ENCODE measurements around the gene KIAA0586. TPM values are rescaled to one million over a fixed set of nuclear protein-coding genes. Genes with fewer than 3 reads are reported as not detected.

KIAA0586 gene
- total RNA-seq, 4 donors from 2014 or later, result 9.6 to 16.8 (median 13.9) TPM

DNA sequence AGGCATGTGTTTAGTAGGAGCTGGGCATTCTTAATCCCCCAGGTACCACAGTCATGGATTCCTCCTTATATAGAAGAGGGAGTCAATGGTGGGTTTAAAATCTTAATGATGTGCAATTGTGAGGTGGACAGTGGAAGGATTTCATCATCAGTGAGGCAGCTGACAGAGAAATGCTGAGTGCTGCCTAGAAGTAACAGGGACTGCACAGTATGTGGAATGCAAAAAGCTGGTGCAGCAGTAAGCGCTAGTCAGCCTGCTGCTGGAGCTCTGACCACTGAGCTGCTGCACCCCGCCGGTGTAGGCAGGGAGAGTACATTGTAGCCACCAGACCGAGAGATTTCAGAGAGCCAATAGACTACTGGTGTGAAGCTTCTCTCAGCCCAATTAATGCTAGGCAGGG lies 129.7 kb downstream of the KIAA0586 start:
- Histone ChIP-seq H3K27me3 (no peaks in the 10 kb centered on the region), H3K9me3 (no peaks in the 10 kb centered on the region), H3K4me3 (no peak overlapping the region), H3K36me3 (no peaks in the 10 kb centered on the region), H3K4me1 (no peaks in the 10 kb centered on the region), H3K27ac (no peak overlapping the region)
- TF ChIP-seq, protein P1, sequence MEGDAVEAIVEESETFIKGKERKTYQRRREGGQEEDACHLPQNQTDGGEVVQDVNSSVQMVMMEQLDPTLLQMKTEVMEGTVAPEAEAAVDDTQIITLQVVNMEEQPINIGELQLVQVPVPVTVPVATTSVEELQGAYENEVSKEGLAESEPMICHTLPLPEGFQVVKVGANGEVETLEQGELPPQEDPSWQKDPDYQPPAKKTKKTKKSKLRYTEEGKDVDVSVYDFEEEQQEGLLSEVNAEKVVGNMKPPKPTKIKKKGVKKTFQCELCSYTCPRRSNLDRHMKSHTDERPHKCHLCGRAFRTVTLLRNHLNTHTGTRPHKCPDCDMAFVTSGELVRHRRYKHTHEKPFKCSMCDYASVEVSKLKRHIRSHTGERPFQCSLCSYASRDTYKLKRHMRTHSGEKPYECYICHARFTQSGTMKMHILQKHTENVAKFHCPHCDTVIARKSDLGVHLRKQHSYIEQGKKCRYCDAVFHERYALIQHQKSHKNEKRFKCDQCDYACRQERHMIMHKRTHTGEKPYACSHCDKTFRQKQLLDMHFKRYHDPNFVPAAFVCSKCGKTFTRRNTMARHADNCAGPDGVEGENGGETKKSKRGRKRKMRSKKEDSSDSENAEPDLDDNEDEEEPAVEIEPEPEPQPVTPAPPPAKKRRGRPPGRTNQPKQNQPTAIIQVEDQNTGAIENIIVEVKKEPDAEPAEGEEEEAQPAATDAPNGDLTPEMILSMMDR (IDR thresholded peaks at IDR 0.05), result no peak
- TF ChIP-seq POLR2A (IDR thresholded peaks at IDR 0.05), result no peak
- no peak for DNase-seq
- intact Hi-C loops (cut with DNase I), result no loop called here
- 82 to 87% methylated on average over 4 of the region's 4 CpGs for WGBS, 2 donors

- Histone ChIP-seq H3K4me3 (no peak overlapping the region), H3K27me3 (no peaks in the 10 kb centered on the region), H3K4me1 (no peaks in the 10 kb centered on the region), H3K9me3 (no peaks in the 10 kb centered on the region), H3K36me3 (no peaks in the 10 kb centered on the region), H3K27ac (no peak overlapping the region)
- intact Hi-C loops (cut with DNase I), result no loop called here
- no peak for TF ChIP-seq POLR2A (IDR thresholded peaks at IDR 0.05)
- TF ChIP-seq, protein P1 (IDR thresholded peaks at IDR 0.05), result no peak
- no peak for DNase-seq
- WGBS, 2 donors, result 50 to 53% methylated on average over 3 of the region's 3 CpGs
These were observed 132.7 kb downstream of the KIAA0586 start for GRCh38 chr14:58560208-58560607.

DNA sequence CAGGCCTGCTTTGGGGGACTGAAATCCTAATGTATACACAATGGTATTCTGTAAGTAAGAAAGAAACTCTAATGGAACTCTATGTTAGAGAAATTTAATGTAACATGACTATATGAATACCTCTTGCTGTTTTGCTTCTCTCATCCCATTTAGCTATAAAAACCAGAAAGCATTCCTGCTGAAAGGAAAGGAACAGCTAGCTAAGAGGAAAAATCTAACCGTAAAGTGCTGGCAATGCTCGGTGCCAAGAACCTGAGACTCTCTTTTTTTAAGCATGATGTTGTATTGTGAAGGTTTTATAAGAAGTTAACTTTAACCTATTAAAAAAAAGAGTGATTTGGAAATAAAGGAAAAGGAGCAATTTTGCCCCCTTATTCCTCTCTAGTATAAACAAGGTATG lies 134.6 kb downstream of the KIAA0586 start:
- H3K27me3 ChIP-seq, result no peaks in the 10 kb centered on the region
- TF ChIP-seq POLR2A (IDR thresholded peaks at IDR 0.05), result no peak
- TF ChIP-seq, protein P1 (IDR thresholded peaks at IDR 0.05), result no peak

DNA sequence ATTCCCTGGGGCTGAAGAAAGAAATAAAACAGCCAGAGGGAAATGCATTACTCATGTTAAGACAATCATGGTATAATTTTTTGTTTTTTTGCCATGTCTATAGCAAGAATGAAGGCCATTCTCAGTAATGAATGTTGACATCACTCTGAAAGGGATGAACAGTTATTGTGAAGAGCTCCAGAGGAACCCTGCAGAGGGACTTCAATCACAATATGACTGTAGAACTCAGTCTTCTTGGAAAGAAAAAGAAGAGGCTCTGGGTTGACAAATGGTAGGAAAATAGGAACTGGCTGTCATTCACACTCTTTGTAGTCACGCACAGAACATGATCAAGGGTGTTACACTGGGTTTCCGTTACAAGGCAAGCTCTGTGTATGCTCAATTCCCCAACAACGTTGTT lies 136.5 kb downstream of the KIAA0586 start:
- intact Hi-C loops (cut with DNase I), result no loop called here

More for the DNA sequence above, 134.6 kb downstream of the KIAA0586 start:
- intact Hi-C loops (cut with DNase I), result no loop called here
- no peak overlapping the region for H3K27ac ChIP-seq
- H3K36me3 ChIP-seq, result no peaks in the 10 kb centered on the region
- no peak overlapping the region for H3K4me3 ChIP-seq
- H3K9me3 ChIP-seq, result no peaks in the 10 kb centered on the region
- H3K4me1 ChIP-seq, result no peaks in the 10 kb centered on the region
- no peak for DNase-seq
- 70 to 79% methylated on average over 2 of the region's 2 CpGs for WGBS, 2 donors

DNA sequence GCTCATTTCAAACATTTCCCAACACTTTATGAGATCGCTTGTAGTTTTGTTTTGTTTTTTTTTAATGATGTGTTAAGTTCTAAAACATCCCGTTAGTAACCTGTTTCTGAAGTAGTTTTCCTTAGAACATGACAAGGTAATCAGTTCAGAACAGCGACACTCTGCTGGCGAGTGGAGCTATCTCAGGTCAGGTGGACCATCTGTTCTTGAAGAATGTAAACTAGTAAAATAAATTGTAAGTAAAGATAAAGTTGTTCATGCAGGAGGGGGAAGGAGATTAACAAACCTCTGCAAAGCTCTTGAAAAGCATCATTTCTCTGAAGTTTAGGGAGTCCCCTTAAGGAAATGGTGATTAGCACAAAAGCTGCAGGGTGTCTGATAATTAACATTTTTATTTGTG lies 138.3 kb downstream of the KIAA0586 start:
- TF ChIP-seq POLR2A (IDR thresholded peaks at IDR 0.05), result no peak
- TF ChIP-seq, protein P1 (IDR thresholded peaks at IDR 0.05), result no peak
- no peak for DNase-seq
- 66 to 67% methylated on average over 4 of the region's 4 CpGs for WGBS, 2 donors
- no peaks in the 10 kb centered on the region for H3K27me3 ChIP-seq
- H3K4me3 ChIP-seq, result no peak overlapping the region
- intact Hi-C loops (cut with DNase I), result no loop called here
- no peaks in the 10 kb centered on the region for H3K9me3 ChIP-seq
- no peaks in the 10 kb centered on the region for H3K36me3 ChIP-seq
- no peaks in the 10 kb centered on the region for H3K4me1 ChIP-seq
- no peak overlapping the region for H3K27ac ChIP-seq

More for the DNA sequence above, 136.5 kb downstream of the KIAA0586 start:
- H3K9me3 ChIP-seq, result no peaks in the 10 kb centered on the region
- 76 to 90% methylated on average over 3 of the region's 3 CpGs for WGBS, 2 donors
- TF ChIP-seq, protein P1 (IDR thresholded peaks at IDR 0.05), result no peak
- no peak for TF ChIP-seq POLR2A (IDR thresholded peaks at IDR 0.05)
- H3K36me3 ChIP-seq, result no peaks in the 10 kb centered on the region
- no peaks in the 10 kb centered on the region for H3K4me1 ChIP-seq
- H3K27me3 ChIP-seq, result no peaks in the 10 kb centered on the region
- no peak for DNase-seq
- H3K27ac ChIP-seq, result no peak overlapping the region
- no peak overlapping the region for H3K4me3 ChIP-seq

All from esophagus squamous epithelium (tissue), 5 donors.